HepG2 (cell line): ENCODE data around the gene VPS18. TPM values are rescaled to one million over a fixed set of nuclear protein-coding genes. Genes with fewer than 3 reads are reported as not detected.

Experiments used
- ARID5B ChIP-seq: IDR thresholded peaks from 2 replicates; pipeline ENCODE4 v1.4.0; 2020; ENCODE audit warnings: mild to moderate bottlenecking, missing genetic modification reagents
- ATF7-NPFF ChIP-seq: sonication (generic); formaldehyde crosslinking; IDR thresholded peaks from 2 replicates; pipeline ENCODE4 v1.8.1; 2023; ENCODE audit warnings: mild to moderate bottlenecking, low read depth, missing genetic modification reagents, moderate library complexity
- CC2D1A ChIP-seq: sonication (generic); formaldehyde crosslinking; IDR thresholded peaks from 2 replicates; pipeline ENCODE4 v1.8.1; 2023; ENCODE audit warnings: mild to moderate bottlenecking, missing genetic modification reagents
- DR1 ChIP-seq: sonication (generic); formaldehyde crosslinking; IDR thresholded peaks from 2 replicates; pipeline ENCODE4 v1.8.0; 2021; ENCODE audit warnings: mild to moderate bottlenecking, missing genetic modification reagents, inconsistent platforms
- HMG20A ChIP-seq: IDR thresholded peaks from 2 replicates; pipeline ENCODE4 v1.6.1; 2016; ENCODE audit warnings: borderline replicate concordance
- HNRNPUL1 ChIP-seq: fragments of 200-400 bp; formaldehyde crosslinking; IDR thresholded peaks from 2 replicates; pipeline ENCODE4 v1.6.1; 2017; ENCODE audit warnings: low read depth, mild to moderate bottlenecking, low read length, moderate library complexity
- HOXA5 ChIP-seq: sonication (generic); formaldehyde crosslinking; IDR thresholded peaks from 2 replicates; pipeline ENCODE4 v1.4.0; 2020; ENCODE audit warnings: missing genetic modification reagents
- KMT2A ChIP-seq: sonication (generic); formaldehyde crosslinking; IDR thresholded peaks from 2 replicates; pipeline ENCODE4 v1.4.0; 2020; ENCODE audit warnings: missing genetic modification reagents
- NFATC3 ChIP-seq: sonication (generic); formaldehyde crosslinking; IDR thresholded peaks from 2 replicates; pipeline ENCODE4 v1.5.1; 2020; ENCODE audit warnings: mild to moderate bottlenecking, missing genetic modification reagents
- NFIB ChIP-seq: sonication (generic); formaldehyde crosslinking; IDR thresholded peaks from 2 replicates; pipeline ENCODE4 v1.9.0; 2021; ENCODE audit warnings: missing genetic modification reagents, mild to moderate bottlenecking, borderline replicate concordance
- NR2F1 ChIP-seq, 2 experiments: fragments of 450-650 bp in 1 of 2; formaldehyde crosslinking in 1 of 2; IDR thresholded peaks; 2 replicates each; pipeline versions ENCODE4 v1.5.0 to v1.6.1; 2016 to 2020; ENCODE audit warnings: mild to moderate bottlenecking in 1 of 2, missing compliant biosample characterization in 1 of 2, missing genetic modification reagents in 1 of 2, moderate library complexity in 1 of 2
- SOX6 ChIP-seq, 2 experiments: fragments of 450-650 bp in 1 of 2; sonication (generic) in 1 of 2; formaldehyde crosslinking in 1 of 2; IDR thresholded peaks; 2 replicates each; pipeline versions ENCODE4 v1.4.0 to v1.6.1; 2017 to 2020; ENCODE audit warnings: antibody characterized with exemption in 1 of 2, mild to moderate bottlenecking in 1 of 2, missing genetic modification reagents in 1 of 2
- TBP ChIP-seq: sonication (generic); formaldehyde crosslinking; IDR thresholded peaks from 2 replicates; pipeline ENCODE4 v1.5.0; 2020; ENCODE audit warnings: missing genetic modification reagents
- TSC22D2 ChIP-seq: sonication (generic); formaldehyde crosslinking; IDR thresholded peaks from 2 replicates; pipeline ENCODE4 v1.5.1; 2020; ENCODE audit warnings: missing genetic modification reagents, mild to moderate bottlenecking, borderline replicate concordance
- ZNF263 ChIP-seq: sonication (generic); formaldehyde crosslinking; IDR thresholded peaks from 2 replicates; pipeline ENCODE4 v1.4.0; 2020; ENCODE audit warnings: missing genetic modification reagents
- ZNF34 ChIP-seq: sonication (generic); formaldehyde crosslinking; IDR thresholded peaks from 2 replicates; pipeline ENCODE4 v1.4.0; 2020; ENCODE audit warnings: mild to moderate bottlenecking, missing genetic modification reagents, borderline replicate concordance
- ZNF496 ChIP-seq: sonication (generic); formaldehyde crosslinking; IDR thresholded peaks from 2 replicates; pipeline ENCODE4 v1.8.1; 2023; ENCODE audit warnings: mild to moderate bottlenecking, moderate library complexity, missing genetic modification reagents; ENCODE audit not compliant: insufficient replicate concordance
- polyA plus RNA-seq, 8 experiments: library from polyadenylated mRNA; depleted of rRNA in 3 of 8; stranded (reverse) in 7 of 8; unstranded in 1 of 8; fragments of >200 nt; fragmentation: Illumina TruSeq in 4 of 8; extraction: Trizol in 4 of 8; gene quantifications; 2 replicates each; pipeline versions ENCODE4 v1.2.1 to v1.2.3, GENCODE V29; 2011 to 2016; ENCODE audit warnings: low read depth in 4 of 8, missing spikeins in 1 of 8, mixed read lengths in 1 of 8; ENCODE audit not compliant: insufficient read depth in 1 of 8
- total RNA-seq, 5 experiments: library from RNA; depleted of rRNA; stranded (reverse); fragments of >200 nt; fragmentation: Illumina TruSeq; extraction: Trizol; gene quantifications; 2 replicates each; pipeline ENCODE4 v1.2.3, GENCODE V29; 2016; ENCODE audit warnings: low read depth in 1 of 5
- TF ChIP-seq, protein P1 (sequence below): sonication (generic); formaldehyde crosslinking; IDR thresholded peaks from 2 replicates; pipeline ENCODE4 v1.8.0; 2022; ENCODE audit warnings: mild to moderate bottlenecking, missing genetic modification reagents, moderate library complexity
- TF ChIP-seq, protein P2 (sequence below): IDR thresholded peaks from 2 replicates; pipeline ENCODE4 v1.6.1; 2012; ENCODE audit warnings: low read length, improper control_type of control experiment

The VPS18 gene
- total and polyA plus RNA-seq, 2 of the 13 experiments (the other 11 are each of a cell fraction or from before 2014, with no cell fraction given), result 5.8 to 17.0 TPM

DNA sequence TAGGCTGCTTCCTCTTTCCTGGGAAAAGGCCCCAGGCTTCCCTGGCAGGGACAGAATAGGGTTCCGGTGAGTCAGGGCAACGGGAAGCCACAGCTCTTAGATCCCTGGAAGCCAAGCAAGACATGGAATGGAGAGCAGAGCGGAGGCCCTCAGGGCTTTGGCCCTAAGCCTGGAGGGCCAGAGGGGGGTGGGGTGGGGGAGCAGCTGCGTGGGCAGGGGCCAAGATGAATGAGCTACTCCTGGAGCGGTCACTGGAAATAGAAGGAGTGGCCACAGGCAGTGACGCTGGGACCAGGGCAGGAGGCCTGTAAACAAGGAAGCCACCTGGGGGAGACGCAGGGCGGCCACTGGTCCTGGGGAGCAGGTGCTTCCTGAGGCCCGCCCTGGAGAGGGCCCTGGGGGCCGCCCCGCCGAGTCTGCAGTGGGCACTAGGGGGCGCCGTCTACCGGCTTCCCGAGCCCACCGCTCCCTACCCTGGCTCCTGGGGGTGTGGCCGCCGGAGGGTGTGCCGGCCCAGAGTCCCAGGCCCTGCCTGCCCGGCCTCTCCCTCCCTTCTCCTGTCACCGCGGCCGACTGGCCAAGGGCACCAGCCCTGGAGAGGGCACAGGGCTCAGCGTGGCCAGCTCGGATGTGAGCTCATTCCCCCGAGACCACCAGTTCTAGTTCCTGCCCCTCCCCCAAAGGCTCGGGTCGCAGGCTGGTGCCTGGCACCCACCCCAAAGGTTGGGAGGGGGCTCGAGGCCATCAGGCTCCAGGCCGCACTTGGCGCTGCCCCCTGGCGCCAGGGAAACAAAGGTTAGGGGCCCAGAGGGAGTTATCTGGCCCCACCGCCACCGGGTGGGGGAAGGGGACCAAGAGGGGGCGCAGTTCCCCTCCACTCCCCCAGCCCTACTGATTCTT lies 12.1 kb downstream of the VPS18 start (continued):
- no peak for TF ChIP-seq NFIB (CRISPR knock-in tag)
- no peak for TF ChIP-seq HNRNPUL1
- TF ChIP-seq NR2F1 (CRISPR knock-in tag; IDR thresholded peaks at IDR 0.05), result no peak
- no peak for TF ChIP-seq TSC22D2 (CRISPR knock-in tag)
- no peak; the same call in 1 of the 2 replicates for TF ChIP-seq ATF7-NPFF (CRISPR knock-in tag)
- TF ChIP-seq HOXA5 (CRISPR knock-in tag), result peak; percentile 76
- no peak for TF ChIP-seq ZNF34 (CRISPR knock-in tag)
- no peak for TF ChIP-seq NFATC3
- no peak for TF ChIP-seq KMT2A (CRISPR knock-in tag)
- no peak for TF ChIP-seq TBP (CRISPR knock-in tag)
- TF ChIP-seq, protein P1, sequence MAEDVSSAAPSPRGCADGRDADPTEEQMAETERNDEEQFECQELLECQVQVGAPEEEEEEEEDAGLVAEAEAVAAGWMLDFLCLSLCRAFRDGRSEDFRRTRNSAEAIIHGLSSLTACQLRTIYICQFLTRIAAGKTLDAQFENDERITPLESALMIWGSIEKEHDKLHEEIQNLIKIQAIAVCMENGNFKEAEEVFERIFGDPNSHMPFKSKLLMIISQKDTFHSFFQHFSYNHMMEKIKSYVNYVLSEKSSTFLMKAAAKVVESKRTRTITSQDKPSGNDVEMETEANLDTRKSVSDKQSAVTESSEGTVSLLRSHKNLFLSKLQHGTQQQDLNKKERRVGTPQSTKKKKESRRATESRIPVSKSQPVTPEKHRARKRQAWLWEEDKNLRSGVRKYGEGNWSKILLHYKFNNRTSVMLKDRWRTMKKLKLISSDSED (CRISPR knock-in tag), result no peak
- TF ChIP-seq ZNF496 (CRISPR knock-in tag), result no peak
- TF ChIP-seq DR1 (CRISPR knock-in tag), result no peak
- no peak for TF ChIP-seq HMG20A
- TF ChIP-seq, protein P2, sequence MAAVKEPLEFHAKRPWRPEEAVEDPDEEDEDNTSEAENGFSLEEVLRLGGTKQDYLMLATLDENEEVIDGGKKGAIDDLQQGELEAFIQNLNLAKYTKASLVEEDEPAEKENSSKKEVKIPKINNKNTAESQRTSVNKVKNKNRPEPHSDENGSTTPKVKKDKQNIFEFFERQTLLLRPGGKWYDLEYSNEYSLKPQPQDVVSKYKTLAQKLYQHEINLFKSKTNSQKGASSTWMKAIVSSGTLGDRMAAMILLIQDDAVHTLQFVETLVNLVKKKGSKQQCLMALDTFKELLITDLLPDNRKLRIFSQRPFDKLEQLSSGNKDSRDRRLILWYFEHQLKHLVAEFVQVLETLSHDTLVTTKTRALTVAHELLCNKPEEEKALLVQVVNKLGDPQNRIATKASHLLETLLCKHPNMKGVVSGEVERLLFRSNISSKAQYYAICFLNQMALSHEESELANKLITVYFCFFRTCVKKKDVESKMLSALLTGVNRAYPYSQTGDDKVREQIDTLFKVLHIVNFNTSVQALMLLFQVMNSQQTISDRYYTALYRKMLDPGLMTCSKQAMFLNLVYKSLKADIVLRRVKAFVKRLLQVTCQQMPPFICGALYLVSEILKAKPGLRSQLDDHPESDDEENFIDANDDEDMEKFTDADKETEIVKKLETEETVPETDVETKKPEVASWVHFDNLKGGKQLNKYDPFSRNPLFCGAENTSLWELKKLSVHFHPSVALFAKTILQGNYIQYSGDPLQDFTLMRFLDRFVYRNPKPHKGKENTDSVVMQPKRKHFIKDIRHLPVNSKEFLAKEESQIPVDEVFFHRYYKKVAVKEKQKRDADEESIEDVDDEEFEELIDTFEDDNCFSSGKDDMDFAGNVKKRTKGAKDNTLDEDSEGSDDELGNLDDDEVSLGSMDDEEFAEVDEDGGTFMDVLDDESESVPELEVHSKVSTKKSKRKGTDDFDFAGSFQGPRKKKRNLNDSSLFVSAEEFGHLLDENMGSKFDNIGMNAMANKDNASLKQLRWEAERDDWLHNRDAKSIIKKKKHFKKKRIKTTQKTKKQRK, result no peak
- TF ChIP-seq CC2D1A (CRISPR knock-in tag), result no peak
- no peak for TF ChIP-seq SOX6 (IDR thresholded peaks at IDR 0.05)
- TF ChIP-seq SOX6 (CRISPR knock-in tag; IDR thresholded peaks at IDR 0.05), result peak; percentile 53
- peak; percentile 46; the same call in 1 of the 2 replicates for TF ChIP-seq ZNF263 (CRISPR knock-in tag)
- TF ChIP-seq ARID5B (CRISPR knock-in tag), result no peak; the same call in 1 of the 2 replicates
